Lower leg skin (tissue), 4 donors: ENCODE results near the gene TXNL4A. TPM values are rescaled to one million over a fixed set of nuclear protein-coding genes. Genes with fewer than 3 reads are reported as not detected.

Experiments used
- DNase-seq, 2 donors: peaks; one replicate each; pipeline ENCODE4 v3.0.0-alpha.2; 2019; ENCODE audit warnings: low spot score in 2 of 2
- H3K4me3 ChIP-seq: fragments of 200-600 bp; sonication (generic); 2 replicates; pipeline ENCODE4 v1.5.1; 2017; ENCODE audit warnings: mild to moderate bottlenecking, low read depth; ENCODE audit not compliant: poor library complexity, severe bottlenecking
- CTCF ChIP-seq, 3 donors: fragments of 450-650 bp; IDR thresholded peaks; one replicate each; pipeline ENCODE4 v1.5.1; 2016; ENCODE audit warnings: antibody characterized with exemption in 3 of 3, mild to moderate bottlenecking in 3 of 3, moderate library complexity in 2 of 3
- POLR2A ChIP-seq, 2 donors: fragments of 450-650 bp; IDR thresholded peaks; one replicate each; pipeline ENCODE4 v1.6.1; 2016 to 2017; ENCODE audit warnings: antibody characterized with exemption in 2 of 2, mild to moderate bottlenecking in 1 of 2, moderate library complexity in 1 of 2
- WGBS, 2 donors: methylation state at CpG; one replicate each; pipeline ENCODE4 v1.1.5; 2018; 5-methylcytosine and 5-hydroxymethylcytosine counted together
- intact Hi-C: fragments of 100-400 bp; cut with DNase I; formaldehyde crosslinking; loops from one replicate; pipeline ENCODE4 v1.15.0; 2023; ENCODE audit warnings: low total_unique reads
- total RNA-seq, 4 donors: library from RNA; depleted of rRNA; stranded (reverse); fragments of >200 nt; gene quantifications; one replicate each; pipeline ENCODE4 v1.1.0, GENCODE V29; 2016

The TXNL4A gene
- total RNA-seq, 4 donors from 2014 or later = 12.6 to 49.9 (median 24.0) TPM

DNA sequence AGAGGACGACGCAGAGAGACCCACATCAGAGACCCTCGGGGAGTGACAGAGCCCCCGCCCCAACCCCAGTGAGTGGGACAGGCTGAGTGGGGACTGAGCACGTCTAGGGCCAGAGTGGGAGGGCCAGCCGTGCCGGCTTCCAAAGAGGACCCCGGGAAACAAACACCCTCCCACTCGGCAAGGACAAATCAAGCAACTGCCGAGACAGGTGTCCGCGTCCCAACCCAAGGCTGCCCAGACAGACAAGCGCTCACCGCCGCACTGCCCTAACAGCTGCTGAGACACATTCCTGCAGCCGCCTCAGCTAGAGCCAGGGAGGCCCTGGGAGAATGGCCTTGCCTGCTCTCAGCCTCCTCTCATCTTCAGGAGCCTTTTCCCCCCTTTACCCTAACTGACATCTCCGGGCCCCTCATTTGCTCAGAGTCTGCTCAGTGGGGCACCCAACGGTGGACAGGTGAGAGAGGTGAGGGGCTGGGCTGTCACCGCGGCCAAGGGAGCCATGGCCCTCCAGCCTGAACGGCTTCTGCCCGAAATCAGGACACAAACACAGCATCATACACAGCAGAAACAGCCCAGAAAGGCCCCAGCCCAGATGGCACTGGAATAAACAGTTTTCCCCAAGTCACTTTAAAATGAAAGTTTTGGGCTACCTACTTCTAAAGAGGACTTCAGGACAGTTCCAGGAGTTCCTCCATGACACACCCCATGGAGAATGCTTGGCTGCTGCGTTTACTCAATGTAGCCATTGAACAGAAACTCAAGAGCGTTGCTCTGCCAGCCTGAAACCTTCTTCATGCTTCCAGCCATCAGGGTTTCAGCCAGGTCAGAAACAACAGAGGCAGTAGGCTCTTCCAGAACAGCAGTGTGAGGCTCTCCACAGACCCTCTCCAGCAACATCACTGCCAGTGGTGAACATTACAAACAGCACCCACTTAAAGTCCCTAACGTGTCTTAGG is 60.5 kb downstream of the TXNL4A start:
- DNase-seq = peak; percentile 7 to 71
- no peak overlapping the region for H3K4me3 ChIP-seq
- WGBS, 2 donors = 88 to 91% methylated on average over 20 to 25 of the region's 25 CpGs
- intact Hi-C loops = no loop called here
- no peak for TF ChIP-seq POLR2A (IDR thresholded peaks at IDR 0.05)

DNA sequence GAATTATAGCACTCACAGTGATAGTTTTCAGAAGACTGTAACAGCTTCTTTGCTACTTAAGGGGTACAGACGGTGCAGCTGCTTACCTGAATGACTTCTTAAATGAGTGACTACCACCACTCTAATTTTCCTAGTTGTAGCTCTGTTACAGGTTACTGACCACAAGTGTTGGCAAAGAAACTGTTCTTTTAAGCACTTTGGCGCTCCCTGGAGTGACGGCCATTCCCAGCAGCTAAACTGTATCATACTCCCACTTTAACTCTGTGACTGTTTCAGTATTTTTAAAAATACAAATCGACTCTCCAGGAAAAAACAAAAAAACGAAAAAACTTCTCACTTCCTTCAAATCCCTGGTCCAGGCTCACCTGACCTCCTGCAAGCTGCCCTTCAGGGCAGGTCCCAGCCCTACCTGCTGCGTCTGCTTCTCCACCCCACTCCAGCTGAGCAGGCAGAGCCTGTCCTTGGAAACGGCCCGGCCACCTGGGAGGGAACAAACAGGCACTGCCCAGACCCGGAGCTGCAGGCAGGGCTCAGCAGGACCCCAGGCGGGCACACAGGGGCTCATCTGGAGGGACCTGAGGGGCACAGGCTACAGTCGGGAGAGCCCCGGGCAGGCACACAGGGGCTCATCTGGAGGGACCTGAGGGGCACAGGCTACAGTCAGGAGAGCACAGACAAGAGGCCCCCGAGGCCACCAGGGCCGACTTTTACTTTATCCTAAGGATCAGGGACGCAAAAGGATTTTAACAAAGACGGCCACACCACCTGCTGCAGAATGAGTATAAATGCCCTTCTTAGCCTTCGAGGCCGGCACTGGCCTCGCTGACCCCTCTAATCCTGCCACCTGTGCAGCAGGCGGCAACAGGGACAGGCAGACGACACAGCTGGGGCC is 61.4 kb downstream of the TXNL4A start:
- TF ChIP-seq POLR2A (IDR thresholded peaks at IDR 0.05) (no peak), CTCF (IDR thresholded peaks at IDR 0.05) (no peak)
- H3K4me3 ChIP-seq = no peak overlapping the region
- 85 to 88% methylated on average over 21 of the region's 21 CpGs for WGBS, 2 donors
- intact Hi-C loops = no loop called here
- peak; percentile 10 to 62 for DNase-seq

- WGBS, 2 donors = 91 to 95% methylated on average over 11 of the region's 11 CpGs
- no peak overlapping the region for H3K4me3 ChIP-seq
- DNase-seq = peak; percentile 8 to 57
- TF ChIP-seq POLR2A (IDR thresholded peaks at IDR 0.05) = no peak
- no peak for TF ChIP-seq CTCF (IDR thresholded peaks at IDR 0.05)
- intact Hi-C loops = no loop called here
These were observed 62.1 kb downstream of the TXNL4A start for GRCh38 chr18:79926306-79926705.

DNA sequence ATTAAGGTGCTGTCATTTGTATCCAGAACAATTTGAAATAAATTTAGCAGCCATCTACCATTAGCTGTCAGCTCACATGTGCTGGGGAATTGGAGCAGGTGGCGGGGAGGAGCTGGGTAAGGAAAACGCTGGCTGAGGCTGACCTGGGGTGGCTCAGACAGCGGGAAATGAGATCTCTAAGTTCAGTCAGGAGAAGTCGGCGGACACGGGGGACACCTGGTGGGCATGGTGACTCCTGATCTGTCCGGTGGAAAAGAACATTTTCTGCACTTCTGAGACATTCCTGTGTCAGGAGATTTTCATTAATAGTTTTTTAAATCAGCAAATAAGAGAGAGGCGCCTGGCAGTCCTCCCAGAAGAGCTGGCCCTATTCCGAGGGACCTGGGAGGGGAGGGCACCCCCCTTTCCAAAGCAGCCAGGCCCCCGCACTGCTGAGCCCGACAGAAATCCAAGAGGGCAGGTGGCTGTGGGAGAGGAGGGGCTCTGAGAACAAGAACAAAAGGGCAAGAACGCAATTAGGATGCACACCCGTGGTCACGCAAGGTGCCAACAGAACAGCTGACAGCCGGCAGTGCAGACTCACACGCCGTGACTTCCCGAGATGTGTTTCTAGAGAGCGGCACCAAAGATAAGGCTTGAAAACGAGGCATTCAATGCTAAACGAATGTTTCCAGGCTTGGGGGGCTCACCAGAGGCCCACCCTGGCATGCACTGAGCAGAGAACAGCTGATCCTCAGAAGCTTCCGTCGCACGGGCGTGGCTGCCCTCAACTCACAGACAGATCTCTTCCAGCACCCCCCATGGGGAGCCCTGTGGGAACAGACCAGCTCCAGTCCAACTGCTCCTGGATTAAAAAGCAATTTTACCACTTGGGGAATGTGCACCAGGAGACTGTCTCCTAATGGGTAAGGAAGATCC is 63.3 kb downstream of the TXNL4A start:
- DNase-seq = peak; percentile 10 to 67
- TF ChIP-seq CTCF (IDR thresholded peaks at IDR 0.05) = no peak
- no peak for TF ChIP-seq POLR2A (IDR thresholded peaks at IDR 0.05)
- WGBS, 2 donors = 76 to 79% methylated on average over 25 of the region's 25 CpGs
- H3K4me3 ChIP-seq = no peak overlapping the region
- intact Hi-C loops = no loop called here

GRCh38 chr18:79923896-79924585 is 64.3 kb downstream of the TXNL4A start:
- no peak overlapping the region for H3K4me3 ChIP-seq
- WGBS, 2 donors = 96 to 98% methylated on average over 26 of the region's 26 CpGs
- peak; percentile 4 to 52 for DNase-seq
- intact Hi-C loops = no loop called here
- TF ChIP-seq POLR2A (IDR thresholded peaks at IDR 0.05) = no peak
- TF ChIP-seq CTCF (IDR thresholded peaks at IDR 0.05) = no peak
